ENCODE results near the gene PHF12.

GRCh38 chr17:28900986-28901726 is 50.2 kb downstream of the PHF12 start:
- no peak for TF ChIP-seq USF2 (IDR thresholded peaks at IDR 0.05; ENCODE audit: low read length)
- no peak for TF ChIP-seq POLR2A (IDR thresholded peaks at IDR 0.05; ENCODE audit: control extremely low read depth in 1 of 2, low read depth in 2 of 2, low read length in 2 of 2)
- no peak for TF ChIP-seq BRCA1 (IDR thresholded peaks at IDR 0.05; ENCODE audit: low read depth, low read length)
- no peak for TF ChIP-seq SRF (IDR thresholded peaks at IDR 0.05; ENCODE audit: low read depth, low read length)
- no peak for TF ChIP-seq ASH2L (IDR thresholded peaks at IDR 0.05; ENCODE audit: low read length)
